GM23248 (cell line): ENCODE measurements around the gene FIGNL1.

ENCODE experiments used
- EZH2 ChIP-seq: fragments of 200-600 bp; sonication (generic); IDR thresholded peaks from 2 replicates; pipeline ENCODE4 v1.6.1; 2018; ENCODE audit warnings: antibody characterized with exemption, mild to moderate bottlenecking; ENCODE audit not compliant: insufficient read depth, poor library complexity, severe bottlenecking
- EZH2phosphoT487 ChIP-seq: fragments of 200-600 bp; sonication (generic); IDR thresholded peaks from 2 replicates; pipeline ENCODE4 v1.6.1; 2018; ENCODE audit warnings: antibody characterized with exemption, moderate library complexity, mild to moderate bottlenecking, low read depth; ENCODE audit not compliant: insufficient read depth

DNA sequence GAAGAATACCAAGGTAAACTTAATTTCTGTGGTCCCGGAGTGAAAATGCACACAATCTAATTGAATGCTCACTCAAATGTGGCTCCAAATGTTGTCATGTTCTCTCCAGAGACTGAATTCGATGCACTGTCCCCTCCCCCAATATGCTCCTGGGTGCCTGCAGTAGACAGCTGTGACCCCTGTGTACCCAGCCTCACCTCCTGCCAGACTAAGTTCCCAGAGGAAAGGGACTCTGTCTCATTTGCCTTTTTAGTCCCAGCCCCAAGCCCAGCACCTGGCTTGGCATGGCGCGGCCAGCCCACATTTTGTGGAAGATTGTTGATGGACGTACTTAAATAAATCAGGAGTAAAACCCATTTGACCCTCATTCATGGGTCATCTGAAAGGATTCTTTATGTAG lies 21.8 kb upstream of the FIGNL1 start:
- TF ChIP-seq EZH2 (no peak), EZH2phosphoT487 (no peak)
